Nucleus accumbens (tissue), 56 donors: ENCODE data around the gene AMFR.

ENCODE experiments used
- DNase-seq, 56 donors: peaks; one replicate each; lab custom pipeline; 2025; lab: John Stamatoyannopoulos, UW

Gene AMFR

DNA sequence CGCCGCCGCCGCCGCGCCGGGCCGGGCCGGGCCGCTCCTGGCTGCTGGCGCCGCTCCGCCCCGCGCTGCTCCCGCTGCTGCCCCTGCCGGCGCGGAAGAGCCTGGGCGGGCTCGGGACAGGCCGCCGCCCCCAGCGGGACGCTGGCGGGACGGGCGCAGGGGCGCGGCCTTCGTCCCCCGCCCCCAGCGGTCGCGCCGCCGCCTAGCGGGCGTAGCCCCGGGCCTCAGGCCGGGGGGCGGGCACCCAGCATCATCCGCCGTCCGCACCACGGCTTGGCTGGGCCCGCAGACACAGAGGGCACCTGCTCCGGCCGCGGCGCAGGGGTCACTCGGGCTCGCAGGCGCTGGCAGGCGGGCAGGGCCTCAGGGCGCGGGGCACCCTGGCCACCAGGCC, at the start of gene AMFR:
Gene AMFR, minus strand, starts transcription at position 107 of the 394 bp plus-strand sequence. CDS start 218 bp downstream, outside the sequence.
- DNase-seq, result peak in 41 of 56 donors; percentile 17 to 80 (median 45)

GRCh38 chr16:56470666-56471065, 45.3 kb upstream of the AMFR start:
- DNase-seq, result no peak

DNA sequence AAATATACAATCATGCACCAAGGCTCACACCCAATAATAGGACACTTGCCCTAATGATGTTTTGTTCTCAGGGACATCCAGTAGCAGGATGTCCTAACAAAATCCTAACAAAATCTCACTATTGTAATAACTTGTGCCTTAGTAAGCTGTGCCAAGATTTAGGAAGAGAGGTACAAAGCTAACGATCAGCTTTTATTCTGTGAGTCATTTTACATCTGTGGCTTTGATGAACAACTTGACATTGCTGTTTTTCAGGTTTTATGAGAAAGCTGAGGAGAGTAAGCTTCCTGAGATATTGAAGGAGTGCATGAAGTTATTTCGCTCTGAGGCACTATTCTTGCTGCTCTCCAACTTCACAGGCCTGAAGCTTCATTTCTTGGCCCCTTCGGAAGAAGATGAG, 44.9 kb upstream of the AMFR start:
- DNase-seq, result no peak

- DNase-seq, result no peak
Observed at GRCh38 chr16:56469748-56470147, 44.4 kb upstream of the AMFR start.

DNA sequence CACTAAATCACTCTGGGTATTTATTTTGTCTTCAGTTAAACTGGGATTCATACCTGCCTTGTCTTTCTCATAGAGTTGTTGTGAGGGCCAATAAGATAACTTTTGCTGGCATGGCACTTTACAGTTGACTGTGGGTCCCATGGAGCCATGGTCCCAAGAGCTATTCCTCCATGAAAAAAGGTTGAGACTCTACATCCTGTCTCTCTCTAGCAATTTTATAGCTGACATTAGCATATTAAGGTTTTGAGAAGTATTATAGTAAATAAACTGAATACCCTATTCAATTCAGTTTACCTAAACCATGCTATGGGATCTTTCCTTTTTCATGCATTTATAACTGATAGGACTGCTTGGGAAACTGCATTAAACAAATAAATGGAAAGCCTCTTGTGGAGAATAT, 43.5 kb upstream of the AMFR start:
- DNase-seq, result no peak

DNA sequence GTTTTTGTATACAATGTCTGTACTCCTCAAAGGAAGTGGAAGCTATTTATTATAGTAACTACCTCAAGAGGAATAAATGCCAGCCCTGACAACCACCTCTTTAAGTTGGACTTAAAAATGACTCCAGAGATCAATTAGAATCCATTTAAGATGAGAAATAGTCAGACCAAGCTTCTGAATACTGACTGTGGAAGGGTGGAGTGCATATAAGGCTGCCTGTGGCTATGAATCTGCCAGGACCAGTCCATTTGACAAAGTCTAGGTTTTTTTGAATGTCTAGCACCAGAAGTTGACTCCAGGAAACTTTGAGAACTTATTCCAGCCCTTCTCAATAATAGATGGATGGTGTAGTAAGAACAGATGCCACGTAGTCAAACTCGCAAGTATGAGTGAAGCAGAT, 41.0 kb upstream of the AMFR start:
- DNase-seq, result no peak

DNA sequence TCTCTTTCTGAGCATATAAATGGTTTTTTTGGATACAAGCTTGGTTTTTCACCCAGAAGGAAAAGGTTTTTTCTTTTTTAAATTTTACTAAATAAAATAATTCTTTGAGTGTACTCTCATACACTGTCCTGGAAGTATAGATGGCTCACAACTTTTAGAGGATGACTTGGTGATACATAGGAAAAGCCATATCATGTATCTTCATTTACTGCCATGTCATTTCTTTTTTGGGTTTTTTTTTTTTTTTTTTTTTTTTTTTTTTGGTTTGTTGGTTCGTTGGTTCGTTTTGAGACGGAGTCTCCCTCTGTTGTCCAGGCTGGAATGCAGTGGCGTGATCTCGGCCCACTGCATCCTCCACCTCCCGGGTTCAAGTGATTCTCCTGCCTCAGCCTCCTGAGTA, 37.8 kb upstream of the AMFR start:
- no peak for DNase-seq

GRCh38 chr16:56462064-56462796, 36.9 kb upstream of the AMFR start:
- DNase-seq, result no peak

DNA sequence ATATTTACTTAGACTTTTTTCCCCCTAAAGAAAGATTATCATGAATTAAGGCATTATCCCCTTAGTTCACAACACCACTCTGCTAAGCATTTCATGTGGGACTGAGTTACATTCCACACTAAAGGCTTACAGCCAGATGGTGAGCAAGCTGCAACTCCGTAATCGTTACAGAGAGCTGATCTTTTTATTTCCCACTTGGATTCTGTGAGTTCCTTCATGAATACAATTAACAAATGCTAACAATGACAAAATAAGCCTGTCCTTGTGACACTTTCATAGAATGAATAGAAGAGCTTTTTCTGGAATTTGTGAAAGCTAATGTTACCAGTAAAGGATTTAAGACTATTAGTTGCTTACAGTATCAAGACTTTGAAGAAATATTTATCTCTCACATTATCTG, 34.8 kb upstream of the AMFR start:
- peak in 1 of 56 donors; percentile 17 for DNase-seq

DNA sequence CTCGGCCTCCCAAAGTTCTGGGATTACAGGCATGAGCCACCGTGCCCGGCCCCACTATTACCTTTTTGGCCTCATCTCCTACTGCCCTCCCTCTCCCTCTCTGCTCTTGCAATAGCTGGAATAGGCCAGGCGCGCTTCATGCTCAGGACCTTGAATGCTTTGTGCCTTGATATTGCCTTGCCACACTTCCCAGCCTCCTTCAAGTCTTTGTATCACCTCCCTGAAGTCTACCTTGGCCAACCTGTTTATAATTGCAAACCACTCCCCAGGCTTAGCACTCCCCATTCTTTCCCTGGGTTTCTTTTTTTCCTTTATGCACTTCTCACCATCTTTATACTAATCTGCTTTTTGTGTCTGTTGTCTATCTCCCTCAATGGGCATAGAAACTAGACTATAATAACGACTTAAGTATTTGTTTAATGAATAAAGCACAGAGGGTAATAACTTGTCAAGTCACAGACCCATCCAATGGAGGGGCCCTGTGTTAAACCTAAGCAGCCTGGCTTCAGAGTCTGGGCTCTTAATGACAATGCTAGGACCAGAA, 32.7 kb upstream of the AMFR start:
- DNase-seq, result no peak

- DNase-seq, result peak in 8 of 56 donors; percentile 11 to 80 (median 62)
Observed at GRCh38 chr16:56451753-56452689, 26.7 kb upstream of the AMFR start.

- peak; percentile 39 to 99 (median 94) for DNase-seq
Observed at GRCh38 chr16:56450986-56451752, 25.8 kb upstream of the AMFR start, which contains the start of the genes NUDT21 and OGFOD1. Gene NUDT21, minus strand, starts transcription at chr16:56451332. Its CDS starts 130 bp downstream, at chr16:56451202. Gene OGFOD1, plus strand, starts transcription at chr16:56451554. Its CDS starts 59 bp downstream, at chr16:56451613.

DNA sequence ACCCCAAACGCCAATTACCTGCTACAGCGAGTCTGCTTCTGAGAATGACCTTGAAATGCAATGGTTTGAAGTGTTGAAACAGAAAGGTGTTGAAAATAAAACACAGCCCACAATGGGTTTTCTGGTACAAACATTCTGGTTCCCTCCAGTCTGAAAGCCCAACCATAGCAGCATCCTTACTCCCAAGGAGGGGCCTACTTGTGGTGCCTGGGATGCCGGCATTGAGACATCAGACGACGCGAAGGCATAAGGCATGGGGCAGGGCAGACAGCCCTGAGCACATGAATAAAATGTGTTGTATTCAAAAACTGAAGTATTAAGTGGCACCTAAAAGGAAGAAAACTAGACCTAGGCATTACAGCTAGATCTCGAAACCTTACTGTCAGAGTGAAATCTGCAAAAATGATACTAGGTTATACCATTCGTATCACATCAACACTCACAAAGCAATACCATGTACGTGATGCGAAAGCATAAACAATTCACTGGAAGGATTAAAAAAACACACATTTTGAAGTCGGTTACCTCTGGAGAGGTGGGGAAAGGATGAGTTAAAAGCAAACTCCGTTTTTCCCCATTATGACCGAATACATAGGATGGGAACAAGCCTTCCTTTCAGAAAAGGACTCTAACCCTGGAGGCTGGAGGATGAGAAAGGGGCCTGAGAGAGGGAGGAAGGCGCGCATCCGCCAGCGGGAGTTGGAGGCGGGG, 25.1 kb upstream of the AMFR start:
- DNase-seq, result no peak

DNA sequence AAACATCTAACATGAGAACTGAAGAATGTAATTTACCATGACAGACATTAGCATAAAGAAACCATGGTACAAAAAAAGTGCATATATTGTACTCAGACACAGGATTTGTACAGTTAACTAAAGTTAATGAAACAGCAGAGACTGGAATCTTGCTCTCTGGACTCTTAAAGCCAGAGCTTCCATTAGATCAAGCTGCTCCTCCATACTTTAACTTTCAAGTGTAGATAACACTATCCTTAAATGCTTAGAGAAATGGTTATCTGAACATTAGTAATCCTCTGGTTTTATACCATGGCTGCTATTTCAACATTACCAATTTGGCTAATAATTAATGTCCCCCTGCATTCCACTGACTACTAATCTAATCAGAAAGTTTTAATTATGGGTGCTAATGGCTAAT, 22.7 kb upstream of the AMFR start:
- no peak for DNase-seq

DNA sequence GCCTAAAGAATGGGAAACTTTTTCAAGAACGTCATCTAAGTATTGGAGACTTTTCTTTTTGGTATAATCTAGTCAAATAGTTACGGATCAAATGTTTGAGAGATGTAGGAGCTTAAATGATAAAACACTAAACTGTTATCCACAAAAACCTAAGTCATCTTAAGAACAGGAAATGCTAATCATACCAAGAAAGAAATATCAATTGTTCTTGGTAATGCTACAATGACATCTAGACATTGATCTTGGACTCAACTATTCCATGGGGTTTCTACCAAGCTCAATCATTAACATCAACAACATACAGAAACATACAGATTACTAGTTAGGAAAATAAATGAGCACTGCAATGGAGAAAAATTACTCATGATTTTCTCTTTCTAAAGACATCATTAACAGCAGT, 21.9 kb upstream of the AMFR start:
- DNase-seq, result no peak

DNA sequence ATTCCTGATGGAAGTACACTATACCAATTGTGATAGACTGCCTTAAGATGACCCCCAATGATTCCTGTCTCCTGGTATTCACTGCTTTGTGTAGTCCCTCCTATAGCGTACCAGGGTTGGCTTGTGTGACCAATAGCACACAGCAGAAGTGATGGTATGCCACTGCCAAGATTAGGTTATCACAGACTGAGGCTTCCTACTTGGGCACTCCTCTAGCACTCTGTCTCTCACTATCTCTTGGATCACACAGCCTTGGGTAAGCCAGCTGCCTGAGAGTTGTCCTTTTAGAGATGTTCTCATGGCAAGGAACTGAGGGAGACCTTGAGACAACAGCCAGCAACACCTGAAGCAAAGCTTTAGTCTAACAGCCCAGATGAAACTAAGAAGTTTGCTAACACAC, 12.7 kb upstream of the AMFR start:
- DNase-seq, result no peak

DNA sequence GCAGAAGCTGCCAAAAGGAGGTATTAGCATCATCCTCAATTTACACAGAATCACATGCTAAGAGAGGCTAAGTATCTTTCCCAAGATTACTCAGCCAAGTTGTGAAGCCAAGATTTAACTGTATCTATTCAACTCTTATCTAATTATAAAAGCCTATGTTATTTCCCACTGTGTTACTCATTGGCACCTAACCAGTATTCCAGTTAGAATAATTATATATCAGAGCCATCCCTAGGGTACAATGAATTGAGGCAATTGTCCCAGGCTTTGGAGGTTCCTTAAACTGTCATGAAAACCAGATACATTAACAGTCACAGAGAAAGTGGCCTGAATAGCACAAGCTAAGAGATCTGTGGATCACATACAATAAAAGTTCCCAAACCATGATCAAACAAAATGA, 10.9 kb upstream of the AMFR start:
- no peak for DNase-seq

GRCh38 chr16:56428091-56428490, 2.7 kb upstream of the AMFR start:
- DNase-seq, result no peak

DNA sequence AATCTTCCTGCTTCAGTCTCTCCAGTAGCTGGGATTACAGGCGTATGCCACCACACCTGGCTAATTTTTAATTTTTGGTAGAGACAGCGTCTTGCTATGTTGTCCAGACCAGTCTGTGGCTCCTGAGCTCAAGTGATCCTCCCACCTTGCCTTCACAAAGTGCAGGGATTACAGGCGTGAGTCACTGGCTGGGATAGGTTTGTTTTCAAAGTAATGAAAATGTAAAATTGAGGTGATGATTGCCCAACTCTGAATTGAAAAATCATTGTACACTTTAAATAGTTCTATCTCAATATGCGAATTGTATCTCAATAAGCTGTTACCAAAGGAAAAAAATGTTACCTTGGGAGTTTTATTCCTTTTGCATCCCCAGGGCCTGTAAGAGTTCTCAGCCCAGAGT, 1.2 kb upstream of the AMFR start:
- no peak for DNase-seq
